ENCODE results near the gene IGFBP4. TPM values are rescaled to one million over a fixed set of nuclear protein-coding genes. Genes with fewer than 3 reads are reported as not detected.

The IGFBP4 gene
- total RNA-seq, 3 donors from 2014 or later (not counting 1 experiment from before 2014, with no cell fraction given): 2.1 to 8.1 (median 2.8) TPM

DNA sequence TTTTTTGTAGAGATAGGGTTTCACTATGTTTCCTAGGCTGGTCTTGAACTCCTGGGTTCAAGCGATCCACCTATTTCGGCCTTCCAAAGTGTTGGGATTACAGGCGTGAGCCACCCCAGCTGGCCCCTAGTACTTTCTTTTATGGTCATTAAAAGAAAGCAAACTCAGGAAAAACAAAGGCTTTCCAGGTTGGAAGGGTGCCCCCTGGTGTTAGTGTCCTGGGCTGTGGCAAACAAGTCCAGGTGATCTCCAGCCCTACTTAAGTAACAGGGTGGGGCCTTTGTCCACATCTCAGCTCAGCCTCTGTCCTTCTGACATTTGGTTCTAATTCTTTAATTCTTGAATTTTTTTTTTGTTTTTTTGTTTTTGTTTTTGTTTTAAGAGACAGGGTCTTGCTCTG, 6.9 kb downstream of the IGFBP4 start:
- no peak overlapping the region for H3K4me3 Mint-ChIP-seq
- no peaks in the 10 kb centered on the region for H3K27me3 ChIP-seq (ENCODE audit: control insufficient read depth, insufficient read depth, low read length)
- H3K27me3 Mint-ChIP-seq (ENCODE audit: low read depth in 2 of 2): peaks cover 0 to 9% of the 10 kb centered on the region in 2 donors
- DNase-seq (peak in 1 of 2 donors; percentile 63), ATAC-seq (no peak)
- 94% methylated on average over 3 of the region's 3 CpGs for WGBS (ENCODE audit: insufficient coverage)
- TF ChIP-seq, protein P1, sequence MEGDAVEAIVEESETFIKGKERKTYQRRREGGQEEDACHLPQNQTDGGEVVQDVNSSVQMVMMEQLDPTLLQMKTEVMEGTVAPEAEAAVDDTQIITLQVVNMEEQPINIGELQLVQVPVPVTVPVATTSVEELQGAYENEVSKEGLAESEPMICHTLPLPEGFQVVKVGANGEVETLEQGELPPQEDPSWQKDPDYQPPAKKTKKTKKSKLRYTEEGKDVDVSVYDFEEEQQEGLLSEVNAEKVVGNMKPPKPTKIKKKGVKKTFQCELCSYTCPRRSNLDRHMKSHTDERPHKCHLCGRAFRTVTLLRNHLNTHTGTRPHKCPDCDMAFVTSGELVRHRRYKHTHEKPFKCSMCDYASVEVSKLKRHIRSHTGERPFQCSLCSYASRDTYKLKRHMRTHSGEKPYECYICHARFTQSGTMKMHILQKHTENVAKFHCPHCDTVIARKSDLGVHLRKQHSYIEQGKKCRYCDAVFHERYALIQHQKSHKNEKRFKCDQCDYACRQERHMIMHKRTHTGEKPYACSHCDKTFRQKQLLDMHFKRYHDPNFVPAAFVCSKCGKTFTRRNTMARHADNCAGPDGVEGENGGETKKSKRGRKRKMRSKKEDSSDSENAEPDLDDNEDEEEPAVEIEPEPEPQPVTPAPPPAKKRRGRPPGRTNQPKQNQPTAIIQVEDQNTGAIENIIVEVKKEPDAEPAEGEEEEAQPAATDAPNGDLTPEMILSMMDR (IDR thresholded peaks at IDR 0.05): peak; percentile 19
- intact Hi-C loops (cut with micrococcal nuclease): no loop called here
- peaks cover 30% of the 10 kb centered on the region for H3K4me1 ChIP-seq (ENCODE audit: control insufficient read depth, insufficient read depth, low read length)
- H3K9me3 ChIP-seq (ENCODE audit: control insufficient read depth, insufficient read depth, low read length): no peaks in the 10 kb centered on the region
- H3K36me3 Mint-ChIP-seq: no peaks in the 10 kb centered on the region
- H3K27ac ChIP-seq (ENCODE audit: low read length): no peak overlapping the region
- peaks cover 14 to 21% of the 10 kb centered on the region in 2 donors for H3K4me1 Mint-ChIP-seq
- no peak overlapping the region for H3K27ac Mint-ChIP-seq
- H3K4me3 ChIP-seq (ENCODE audit: low read length): no peak overlapping the region
- H3K9me3 Mint-ChIP-seq: no peaks in the 10 kb centered on the region
- peaks cover 3% of the 10 kb centered on the region for H3K36me3 ChIP-seq (ENCODE audit: control insufficient read depth, insufficient read depth, low read length)

DNA sequence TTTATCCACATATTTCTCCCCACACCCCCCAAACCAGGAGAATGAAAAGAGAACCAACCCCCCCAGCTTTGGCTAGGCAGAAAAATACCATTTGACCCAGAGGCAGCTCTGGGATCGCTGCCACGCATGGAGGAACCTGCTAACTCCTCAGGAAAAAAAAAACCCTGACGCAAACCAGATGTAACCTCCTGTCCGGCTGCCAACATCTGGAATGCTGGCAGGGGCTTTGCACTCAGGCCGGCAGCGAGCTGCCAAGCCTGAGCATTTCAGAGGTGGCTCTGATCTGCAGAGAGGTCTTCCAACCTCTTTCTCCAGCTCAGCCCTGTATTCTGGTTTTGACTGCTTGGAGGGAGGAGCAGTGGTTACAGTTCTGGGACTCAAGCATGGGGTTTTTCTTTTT, 8.2 kb downstream of the IGFBP4 start:
- Histone ChIP-seq H3K27me3 (ENCODE audit: control insufficient read depth, insufficient read depth, low read length) (no peaks in the 10 kb centered on the region), H3K9me3 (ENCODE audit: control insufficient read depth, insufficient read depth, low read length) (no peaks in the 10 kb centered on the region), H3K27ac (ENCODE audit: low read length) (no peak overlapping the region), H3K4me3 (ENCODE audit: low read length) (no peak overlapping the region), H3K4me1 (ENCODE audit: control insufficient read depth, insufficient read depth, low read length) (peaks cover 21% of the 10 kb centered on the region), H3K36me3 (ENCODE audit: control insufficient read depth, insufficient read depth, low read length) (peaks cover 6% of the 10 kb centered on the region)
- H3K27me3 Mint-ChIP-seq (ENCODE audit: low read depth in 2 of 2): peaks cover 0 to 8% of the 10 kb centered on the region in 2 donors
- H3K9me3 Mint-ChIP-seq: no peaks in the 10 kb centered on the region
- no peak for DNase-seq
- peaks cover 11 to 16% of the 10 kb centered on the region in 2 donors for H3K4me1 Mint-ChIP-seq
- ATAC-seq: no peak
- TF ChIP-seq, protein P1 (IDR thresholded peaks at IDR 0.05): no peak
- intact Hi-C loops (cut with micrococcal nuclease): no loop called here
- no peak overlapping the region for H3K4me3 Mint-ChIP-seq
- 95% methylated on average over 6 of the region's 6 CpGs for WGBS (ENCODE audit: insufficient coverage)
- no peak overlapping the region for H3K27ac Mint-ChIP-seq
- no peaks in the 10 kb centered on the region for H3K36me3 Mint-ChIP-seq

DNA sequence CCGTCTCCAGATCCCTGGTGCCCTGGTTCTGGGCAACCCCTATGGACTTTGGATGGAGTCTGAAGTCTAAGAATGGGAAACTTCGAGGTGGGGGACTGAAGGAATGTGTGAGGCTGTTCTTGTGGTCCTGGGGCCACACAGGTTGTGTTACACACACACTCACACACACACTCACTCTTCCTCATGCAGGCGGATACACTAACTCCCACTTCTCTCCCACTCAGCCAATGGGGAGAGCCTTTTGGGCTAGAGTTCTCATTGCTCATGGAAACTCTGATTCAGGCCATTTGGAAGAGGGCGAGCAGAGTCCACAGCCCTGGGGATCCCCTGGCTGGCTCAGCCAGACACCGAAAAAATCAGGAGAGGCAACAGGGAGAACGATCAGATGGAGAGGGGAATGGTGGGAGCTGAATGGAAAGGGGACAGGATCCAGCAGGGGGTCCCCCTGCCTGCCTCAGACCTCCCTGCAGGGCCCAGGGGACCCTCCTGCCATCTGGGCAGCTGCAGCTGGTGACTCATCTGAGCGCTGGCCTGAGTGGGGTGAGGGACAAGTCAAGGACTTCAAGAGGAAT, 9.1 kb downstream of the IGFBP4 start:
- H3K36me3 ChIP-seq (ENCODE audit: control insufficient read depth, insufficient read depth, low read length): peaks cover 8% of the 10 kb centered on the region
- no peak for DNase-seq
- no peak overlapping the region for H3K27ac Mint-ChIP-seq
- intact Hi-C loops (cut with micrococcal nuclease): no loop called here
- H3K36me3 Mint-ChIP-seq: no peaks in the 10 kb centered on the region
- peaks cover 0 to 8% of the 10 kb centered on the region in 2 donors for H3K27me3 Mint-ChIP-seq (ENCODE audit: low read depth in 2 of 2)
- H3K4me3 ChIP-seq (ENCODE audit: low read length): no peak overlapping the region
- no peaks in the 10 kb centered on the region for H3K27me3 ChIP-seq (ENCODE audit: control insufficient read depth, insufficient read depth, low read length)
- H3K4me1 Mint-ChIP-seq: peaks cover 11 to 16% of the 10 kb centered on the region in 2 donors
- 91% methylated on average over 6 of the region's 7 CpGs for WGBS (ENCODE audit: insufficient coverage)
- H3K27ac ChIP-seq (ENCODE audit: low read length): no peak overlapping the region
- TF ChIP-seq, protein P1 (IDR thresholded peaks at IDR 0.05): no peak
- no peak for ATAC-seq
- peaks cover 14% of the 10 kb centered on the region for H3K4me1 ChIP-seq (ENCODE audit: control insufficient read depth, insufficient read depth, low read length)
- no peaks in the 10 kb centered on the region for H3K9me3 Mint-ChIP-seq
- no peak overlapping the region for H3K4me3 Mint-ChIP-seq
- H3K9me3 ChIP-seq (ENCODE audit: control insufficient read depth, insufficient read depth, low read length): no peaks in the 10 kb centered on the region

DNA sequence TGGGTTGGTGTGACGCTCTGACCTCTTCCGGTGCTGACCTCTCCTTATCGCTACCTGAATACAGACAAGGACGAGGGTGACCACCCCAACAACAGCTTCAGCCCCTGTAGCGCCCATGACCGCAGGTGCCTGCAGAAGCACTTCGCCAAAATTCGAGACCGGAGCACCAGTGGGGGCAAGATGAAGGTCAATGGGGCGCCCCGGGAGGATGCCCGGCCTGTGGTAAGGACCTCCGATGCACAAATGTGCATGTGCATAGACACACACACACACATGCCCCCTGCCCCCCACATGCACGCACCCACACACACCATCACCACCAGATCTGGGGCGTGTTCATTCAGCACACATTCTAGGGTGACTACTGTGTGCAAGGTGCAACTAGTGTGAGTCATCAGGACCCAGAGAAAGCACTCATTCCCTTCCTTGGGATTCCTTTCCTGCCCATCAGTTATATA, 9.7 kb downstream of the IGFBP4 start:
- ATAC-seq (no peak), DNase-seq (no peak)
- Mint-ChIP-seq H3K27me3 (ENCODE audit: low read depth in 2 of 2) (peaks cover 0 to 8% of the 10 kb centered on the region in 2 donors), H3K4me1 (peaks cover 9% of the 10 kb centered on the region in 2 donors), H3K9me3 (no peaks in the 10 kb centered on the region), H3K4me3 (no peak overlapping the region), H3K27ac (no peak overlapping the region), H3K36me3 (no peaks in the 10 kb centered on the region)
- TF ChIP-seq, protein P1 (IDR thresholded peaks at IDR 0.05): no peak
- WGBS (ENCODE audit: insufficient coverage): 93% methylated on average over 15 of the region's 15 CpGs
- intact Hi-C loops (cut with micrococcal nuclease): no loop called here
- Histone ChIP-seq H3K4me1 (ENCODE audit: control insufficient read depth, insufficient read depth, low read length) (peaks cover 8% of the 10 kb centered on the region), H3K4me3 (ENCODE audit: low read length) (no peak overlapping the region), H3K9me3 (ENCODE audit: control insufficient read depth, insufficient read depth, low read length) (no peaks in the 10 kb centered on the region), H3K27ac (ENCODE audit: low read length) (no peak overlapping the region), H3K36me3 (ENCODE audit: control insufficient read depth, insufficient read depth, low read length) (peaks cover 8% of the 10 kb centered on the region), H3K27me3 (ENCODE audit: control insufficient read depth, insufficient read depth, low read length) (no peaks in the 10 kb centered on the region)
